ENCODE results near the gene TMEM19.

TMEM19 gene

GRCh38 chr12:71685914-71686657 lies at the start of gene TMEM19:
Gene TMEM19, plus strand, starts transcription at chr12:71686082. Its CDS starts 599 bp downstream, at chr12:71686681.
- TF ChIP-seq GATA3 (IDR thresholded peaks at IDR 0.05; ENCODE audit: low read depth, low read length) (no peak), GATA2 (IDR thresholded peaks at IDR 0.05; ENCODE audit: low read depth, low read length) (no peak)

- no peak for TF ChIP-seq GATA3 (IDR thresholded peaks at IDR 0.05; ENCODE audit: low read depth, low read length)
- no peak for TF ChIP-seq GATA2 (IDR thresholded peaks at IDR 0.05; ENCODE audit: low read depth, low read length)
Measured at GRCh38 chr12:71636704-71637115, 49.2 kb upstream of the TMEM19 start.

DNA sequence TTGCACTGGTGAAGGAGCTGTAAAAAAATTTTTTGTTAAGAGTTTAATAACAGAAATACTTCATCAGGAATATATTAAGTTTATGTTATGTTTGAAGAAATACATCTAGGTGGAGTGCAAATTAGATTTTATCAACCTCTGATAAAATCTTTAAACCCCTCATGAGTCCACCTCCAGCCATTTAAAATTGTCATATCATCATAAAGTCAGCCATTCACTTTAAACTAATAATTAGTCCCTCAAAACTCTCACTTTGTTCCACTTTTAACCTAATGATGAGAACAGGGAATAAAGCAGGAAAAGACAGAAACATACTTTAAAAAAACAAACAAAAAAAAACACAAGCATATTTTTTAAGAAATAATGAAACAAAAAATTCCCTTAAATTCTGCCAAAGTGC lies 47.4 kb upstream of the TMEM19 start:
- TF ChIP-seq GATA3 (IDR thresholded peaks at IDR 0.05; ENCODE audit: low read depth, low read length): no peak

GRCh38 chr12:71639341-71639760 lies 46.5 kb upstream of the TMEM19 start:
- TF ChIP-seq GATA3 (IDR thresholded peaks at IDR 0.05; ENCODE audit: low read depth, low read length): no peak
- no peak for TF ChIP-seq GATA2 (IDR thresholded peaks at IDR 0.05; ENCODE audit: low read depth, low read length)

GRCh38 chr12:71640316-71640715 lies 45.6 kb upstream of the TMEM19 start:
- TF ChIP-seq GATA2 (IDR thresholded peaks at IDR 0.05; ENCODE audit: low read depth, low read length) (no peak), GATA3 (IDR thresholded peaks at IDR 0.05; ENCODE audit: low read depth, low read length) (no peak)

GRCh38 chr12:71641390-71641789 lies 44.5 kb upstream of the TMEM19 start:
- no peak for TF ChIP-seq GATA2 (IDR thresholded peaks at IDR 0.05; ENCODE audit: low read depth, low read length)
- no peak for TF ChIP-seq GATA3 (IDR thresholded peaks at IDR 0.05; ENCODE audit: low read depth, low read length)

DNA sequence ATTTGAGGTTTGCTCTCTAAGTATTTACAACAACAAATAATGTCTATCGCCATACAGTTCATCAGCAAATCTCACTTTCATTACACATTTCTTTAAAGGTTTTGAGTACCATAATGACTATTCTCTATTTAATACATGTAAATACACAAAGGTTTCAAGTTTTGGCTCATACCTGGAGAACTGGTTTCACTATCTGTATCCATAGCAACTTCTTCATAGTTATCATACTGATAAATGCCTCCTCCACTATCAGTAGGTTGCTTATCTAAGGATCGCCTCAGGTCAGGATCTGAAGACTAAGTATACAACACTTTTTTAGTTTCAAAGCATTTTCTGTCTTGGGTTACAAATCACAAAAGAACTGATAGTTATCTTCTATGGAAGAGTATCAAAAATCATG lies 43.6 kb upstream of the TMEM19 start:
- TF ChIP-seq GATA2 (IDR thresholded peaks at IDR 0.05; ENCODE audit: low read depth, low read length) (no peak), GATA3 (IDR thresholded peaks at IDR 0.05; ENCODE audit: low read depth, low read length) (no peak)

- TF ChIP-seq GATA3 (IDR thresholded peaks at IDR 0.05; ENCODE audit: low read depth, low read length): no peak
- no peak for TF ChIP-seq GATA2 (IDR thresholded peaks at IDR 0.05; ENCODE audit: low read depth, low read length)
Measured at GRCh38 chr12:71645268-71645667, 40.6 kb upstream of the TMEM19 start.

DNA sequence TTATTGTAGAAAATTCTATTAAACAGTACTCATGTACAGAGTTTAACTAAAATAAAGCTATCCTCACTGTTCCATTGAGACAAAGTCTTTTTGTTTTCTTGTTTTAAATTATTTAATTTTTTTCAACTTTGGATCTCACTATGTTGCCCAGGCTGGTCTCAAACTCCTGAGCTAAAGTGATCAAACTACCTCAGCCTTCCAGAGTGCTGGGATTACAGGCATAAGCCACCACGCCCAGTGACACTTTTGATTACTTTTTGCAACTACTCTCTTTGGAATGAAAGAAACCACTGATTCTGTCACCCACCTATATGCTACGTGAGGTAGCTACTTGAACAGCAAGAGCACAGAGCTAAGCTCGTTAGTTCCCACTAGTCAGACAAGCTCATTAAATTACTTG lies 39.4 kb upstream of the TMEM19 start:
- TF ChIP-seq GATA2 (IDR thresholded peaks at IDR 0.05; ENCODE audit: low read depth, low read length) (no peak), GATA3 (IDR thresholded peaks at IDR 0.05; ENCODE audit: low read depth, low read length) (no peak)

DNA sequence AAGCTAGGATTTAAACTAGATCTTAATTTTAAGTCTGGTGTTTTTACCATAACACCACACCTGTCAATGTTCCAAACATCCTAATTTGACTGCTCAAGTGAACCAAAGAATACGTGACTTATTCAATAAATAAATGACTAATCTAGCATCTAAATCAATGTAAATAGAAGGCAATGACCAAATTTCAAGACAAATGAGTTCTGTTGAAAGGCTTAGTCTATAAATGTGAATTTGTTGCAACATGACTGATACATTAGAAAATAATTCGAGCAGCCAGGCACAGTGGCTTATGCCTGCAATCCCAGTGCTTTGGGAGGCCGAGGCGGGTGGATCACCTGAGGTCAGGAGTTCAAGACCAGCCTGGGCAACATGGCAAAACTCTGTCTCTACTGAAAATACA lies 37.3 kb upstream of the TMEM19 start:
- no peak for TF ChIP-seq GATA2 (IDR thresholded peaks at IDR 0.05; ENCODE audit: low read depth, low read length)

DNA sequence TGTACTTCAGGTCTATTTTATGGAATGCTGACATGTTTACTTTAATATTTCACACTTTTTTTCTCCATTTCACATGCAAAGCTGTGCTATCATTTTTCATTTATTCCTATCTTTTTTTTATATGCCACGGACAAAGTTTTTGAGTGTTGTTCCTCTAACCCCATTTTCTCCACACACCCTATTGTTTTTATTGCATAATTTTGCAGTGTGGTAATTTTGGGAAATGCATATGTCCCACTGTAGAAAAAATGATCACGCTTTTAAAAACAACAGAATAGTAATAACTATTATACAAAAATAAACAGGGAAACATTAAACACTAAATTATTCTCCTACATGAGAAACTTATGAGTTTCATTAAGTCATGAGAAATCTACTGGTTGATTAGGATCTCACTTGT lies 36.5 kb upstream of the TMEM19 start:
- no peak for TF ChIP-seq GATA2 (IDR thresholded peaks at IDR 0.05; ENCODE audit: low read depth, low read length)
- no peak for TF ChIP-seq GATA3 (IDR thresholded peaks at IDR 0.05; ENCODE audit: low read depth, low read length)

DNA sequence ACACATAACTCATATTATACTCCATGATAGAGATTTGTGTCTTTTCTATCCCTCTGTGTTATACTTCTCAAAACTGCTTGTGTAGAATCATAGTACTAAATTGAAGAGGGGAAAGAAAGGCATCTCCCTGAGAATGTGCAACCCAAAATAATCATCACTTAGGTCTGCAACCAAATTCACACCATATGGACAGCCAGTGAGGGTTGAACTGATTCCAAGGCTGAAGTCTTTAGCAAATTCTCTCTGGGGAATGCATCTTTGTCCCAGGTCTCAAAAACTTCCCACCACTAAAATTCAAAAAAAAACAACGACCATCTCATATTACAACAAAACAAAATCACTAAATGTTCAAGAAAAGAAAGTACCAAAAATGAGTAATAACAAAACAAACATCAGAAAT lies 33.2 kb upstream of the TMEM19 start:
- TF ChIP-seq GATA3 (IDR thresholded peaks at IDR 0.05; ENCODE audit: low read depth, low read length): no peak
- no peak for TF ChIP-seq GATA2 (IDR thresholded peaks at IDR 0.05; ENCODE audit: low read depth, low read length)

GRCh38 chr12:71653137-71653536 lies 32.7 kb upstream of the TMEM19 start:
- no peak for TF ChIP-seq GATA2 (IDR thresholded peaks at IDR 0.05; ENCODE audit: low read depth, low read length)
- TF ChIP-seq GATA3 (IDR thresholded peaks at IDR 0.05; ENCODE audit: low read depth, low read length): no peak

DNA sequence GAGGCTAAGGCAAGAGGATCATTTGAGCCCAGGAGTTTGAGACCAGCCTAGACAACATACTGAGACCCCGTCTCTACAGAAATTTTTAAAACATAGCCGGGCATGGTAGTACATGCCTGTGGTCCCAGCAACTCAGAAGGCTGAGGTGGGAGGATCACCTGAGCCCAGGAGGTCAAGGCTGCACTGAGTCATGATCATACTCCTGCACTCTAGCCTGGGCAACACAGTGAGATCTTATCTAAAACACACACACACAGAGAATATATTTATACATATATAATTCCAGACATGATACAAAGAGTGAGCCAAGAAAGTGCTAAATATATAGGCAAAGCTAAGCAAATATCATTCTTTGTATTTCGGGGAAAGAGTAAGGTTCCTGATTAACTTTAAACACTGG lies 31.7 kb upstream of the TMEM19 start:
- TF ChIP-seq GATA2 (IDR thresholded peaks at IDR 0.05; ENCODE audit: low read depth, low read length) (no peak), GATA3 (IDR thresholded peaks at IDR 0.05; ENCODE audit: low read depth, low read length) (no peak)

DNA sequence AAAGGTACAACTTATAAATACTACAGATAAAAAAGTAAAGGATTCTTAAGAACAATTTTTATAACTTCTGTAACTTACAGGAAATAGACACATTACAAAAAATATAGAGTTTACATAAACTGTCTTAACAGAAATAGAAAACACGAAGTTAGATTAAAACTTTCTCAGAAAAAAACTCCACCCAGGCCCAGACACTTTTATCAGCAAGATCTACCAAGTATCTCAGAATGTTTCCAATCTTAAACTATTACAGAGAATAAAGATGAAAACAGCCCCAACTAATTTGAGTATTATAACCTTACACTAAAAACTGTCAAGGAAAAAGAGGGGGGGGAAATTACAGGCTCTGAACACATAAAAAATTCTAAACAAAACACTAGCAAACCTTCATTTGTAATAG lies 30.4 kb upstream of the TMEM19 start:
- TF ChIP-seq GATA2 (IDR thresholded peaks at IDR 0.05; ENCODE audit: low read depth, low read length): no peak
- TF ChIP-seq GATA3 (IDR thresholded peaks at IDR 0.05; ENCODE audit: low read depth, low read length): no peak

- TF ChIP-seq GATA2 (IDR thresholded peaks at IDR 0.05; ENCODE audit: low read depth, low read length): no peak
- no peak for TF ChIP-seq GATA3 (IDR thresholded peaks at IDR 0.05; ENCODE audit: low read depth, low read length)
Measured at GRCh38 chr12:71655907-71656306, 30.0 kb upstream of the TMEM19 start.
